GM21529 (cell line): ENCODE measurements around the gene TERT.

ENCODE experiments used
- ATAC-seq: cut with Tn5 transposase; IDR thresholded peaks from one replicate; pipeline ENCODE4 v1.9.1; 2021; ENCODE audit not compliant: unreplicated experiment

Gene TERT

DNA sequence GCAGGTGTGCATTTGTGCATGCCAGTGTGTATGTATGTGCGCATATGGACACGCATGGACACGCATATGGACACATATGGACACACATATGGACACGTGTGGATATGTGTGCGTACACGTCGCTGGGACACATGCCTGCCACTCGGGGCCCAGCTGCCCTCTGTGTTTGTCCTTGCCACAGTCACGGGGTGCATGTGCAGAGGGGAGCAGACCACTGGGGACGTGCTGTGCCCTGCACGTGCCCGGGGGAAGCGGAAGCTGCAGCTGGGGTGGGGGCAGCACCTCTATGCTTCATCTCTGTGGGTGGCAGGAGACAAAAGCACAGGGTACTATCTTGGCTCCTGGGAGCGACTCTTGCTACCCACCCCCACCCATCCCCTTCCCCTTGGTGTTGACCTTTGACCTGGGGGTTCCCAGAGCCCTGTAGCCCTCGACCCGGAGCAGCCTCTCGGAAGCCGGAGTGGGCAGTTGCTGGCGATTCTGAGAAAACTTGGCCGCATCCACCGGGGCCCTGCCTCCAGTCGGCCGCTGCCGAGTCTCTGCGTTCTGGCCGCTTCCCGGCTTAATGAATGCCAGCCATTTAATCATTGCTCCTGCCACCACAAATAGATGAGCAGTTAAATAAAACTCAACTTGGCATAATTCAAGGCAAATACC lies 72.1 kb downstream of the TERT start:
- no peak for ATAC-seq

DNA sequence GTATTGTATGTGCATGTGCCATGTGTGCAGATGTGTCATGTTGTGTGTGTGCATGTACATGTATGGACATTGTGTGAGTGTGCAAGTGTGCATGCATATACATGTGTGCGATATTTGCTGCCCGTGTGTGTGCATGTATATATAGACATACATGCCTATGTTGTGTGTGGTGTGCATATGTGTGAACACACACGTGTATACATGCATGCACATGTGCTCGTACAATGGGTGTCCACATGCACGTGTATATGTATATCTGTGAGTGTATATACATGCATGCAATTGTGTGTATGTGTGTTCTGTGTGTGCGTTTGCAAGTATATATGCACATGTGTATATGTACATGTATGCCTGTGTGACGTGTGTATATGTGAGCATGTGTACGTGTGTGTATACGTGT lies 72.7 kb downstream of the TERT start:
- no peak for ATAC-seq

DNA sequence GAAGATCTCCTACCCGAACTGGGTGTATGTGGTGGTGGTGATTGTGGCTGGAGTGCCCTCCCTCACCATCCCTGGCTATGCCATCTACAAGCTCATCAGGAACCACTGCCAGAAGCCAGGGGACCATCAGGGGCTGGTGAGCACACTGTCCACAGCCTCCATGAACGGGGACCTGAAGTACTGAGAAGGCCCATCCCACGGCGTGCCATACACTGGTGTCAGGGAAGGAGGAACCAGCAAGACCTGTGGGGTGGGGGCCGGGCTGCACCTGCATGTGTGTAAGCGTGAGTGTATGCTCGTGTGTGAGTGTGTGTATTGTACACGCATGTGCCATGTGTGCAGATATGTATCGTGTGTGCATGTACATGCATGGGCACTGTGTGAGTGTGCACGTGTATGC lies 73.1 kb downstream of the TERT start:
- no peak for ATAC-seq

DNA sequence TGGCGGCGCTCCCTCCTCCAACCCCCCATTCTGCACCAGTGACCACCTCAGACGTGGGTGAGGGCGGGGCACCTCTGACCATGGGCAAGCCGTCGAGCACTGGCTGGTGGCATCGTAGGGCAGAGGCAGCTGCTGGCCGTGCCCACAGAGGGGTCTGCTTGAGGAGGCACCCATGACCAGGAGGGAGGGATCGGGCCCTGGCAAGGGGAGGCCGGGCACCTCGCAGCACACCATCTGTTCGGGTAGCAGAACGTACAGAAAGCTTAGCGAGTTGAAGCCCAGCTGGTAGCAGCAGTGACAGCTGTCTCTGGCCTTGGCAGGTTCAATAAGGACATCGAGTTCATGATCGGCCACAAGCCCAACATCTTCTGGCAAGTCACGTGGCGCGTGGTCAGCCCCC lies 74.0 kb downstream of the TERT start:
- ATAC-seq, result no peak

GRCh38 chr5:1220351-1220750 lies 74.5 kb downstream of the TERT start:
- no peak for ATAC-seq

GRCh38 chr5:1219768-1220100 lies 75.1 kb downstream of the TERT start:
- ATAC-seq, result no peak

- ATAC-seq, result no peak
These were observed 75.6 kb downstream of the TERT start for GRCh38 chr5:1219098-1219767.

DNA sequence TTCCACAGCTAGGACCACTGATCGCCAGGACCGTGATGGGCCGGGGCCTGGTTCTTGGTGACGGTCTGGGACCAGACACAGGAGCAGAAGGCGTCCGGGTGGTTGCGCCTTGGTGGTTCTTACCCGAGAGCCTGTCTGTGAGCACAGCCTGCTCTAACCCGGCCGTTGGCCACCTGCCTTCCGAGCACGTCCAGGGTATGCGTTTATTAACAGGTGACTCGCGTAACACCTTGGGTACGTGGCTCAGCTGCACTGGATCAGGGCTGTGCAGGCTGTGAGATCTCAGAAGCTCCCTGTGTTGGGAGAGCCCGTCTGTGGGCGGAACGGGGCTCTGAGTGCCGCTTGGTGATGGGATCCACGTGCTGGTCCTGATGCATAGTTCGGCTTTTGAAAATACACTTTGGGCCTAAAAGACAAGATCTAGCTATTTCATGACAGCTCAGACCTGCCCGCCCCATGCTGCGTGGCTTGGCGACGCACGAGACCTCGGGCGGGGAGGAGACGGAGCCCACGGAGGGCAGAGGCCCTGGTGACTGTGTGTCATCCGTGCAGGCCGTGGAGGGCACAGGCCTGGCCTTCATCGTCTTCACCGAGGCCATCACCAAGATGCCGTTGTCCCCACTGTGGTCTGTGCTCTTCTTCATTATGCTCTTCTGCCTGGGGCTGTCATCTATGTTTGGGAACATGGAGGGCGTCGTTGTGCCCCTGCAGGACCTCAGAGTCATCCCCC lies 76.4 kb downstream of the TERT start:
- ATAC-seq, result no peak

- no peak for ATAC-seq
These were observed 77.2 kb downstream of the TERT start for GRCh38 chr5:1217596-1218206.

GRCh38 chr5:1216918-1217295 lies 78.0 kb downstream of the TERT start:
- ATAC-seq, result no peak

DNA sequence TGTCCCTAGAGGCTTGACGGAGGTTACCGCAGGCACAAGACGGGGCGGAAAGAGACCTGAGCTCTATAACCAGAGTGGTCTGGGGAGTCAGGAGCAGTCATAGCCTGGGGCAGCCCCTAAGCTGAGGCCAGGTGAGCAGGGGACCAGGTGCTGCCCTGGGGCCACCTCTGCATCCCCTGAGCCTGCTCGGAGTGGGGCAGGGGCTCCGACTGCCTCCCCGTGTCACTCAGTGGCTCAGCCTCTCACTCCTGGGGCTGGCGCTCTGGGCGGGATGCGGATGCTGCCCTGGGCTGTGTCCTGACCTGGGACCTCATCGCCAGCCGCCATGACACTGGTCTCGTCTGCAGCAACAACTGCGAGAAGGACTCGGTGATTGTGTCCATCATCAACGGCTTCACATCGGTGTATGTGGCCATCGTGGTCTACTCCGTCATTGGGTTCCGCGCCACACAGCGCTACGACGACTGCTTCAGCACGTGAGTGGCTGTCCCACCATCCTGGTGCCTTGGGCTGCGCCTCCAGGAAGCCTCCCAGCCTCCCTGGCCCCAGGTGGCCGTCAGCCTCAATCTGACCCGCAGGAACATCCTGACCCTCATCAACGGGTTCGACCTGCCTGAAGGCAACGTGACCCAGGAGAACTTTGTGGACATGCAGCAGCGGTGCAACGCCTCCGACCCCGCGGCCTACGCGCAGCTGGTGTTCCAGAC lies 78.5 kb downstream of the TERT start:
- ATAC-seq, result no peak

DNA sequence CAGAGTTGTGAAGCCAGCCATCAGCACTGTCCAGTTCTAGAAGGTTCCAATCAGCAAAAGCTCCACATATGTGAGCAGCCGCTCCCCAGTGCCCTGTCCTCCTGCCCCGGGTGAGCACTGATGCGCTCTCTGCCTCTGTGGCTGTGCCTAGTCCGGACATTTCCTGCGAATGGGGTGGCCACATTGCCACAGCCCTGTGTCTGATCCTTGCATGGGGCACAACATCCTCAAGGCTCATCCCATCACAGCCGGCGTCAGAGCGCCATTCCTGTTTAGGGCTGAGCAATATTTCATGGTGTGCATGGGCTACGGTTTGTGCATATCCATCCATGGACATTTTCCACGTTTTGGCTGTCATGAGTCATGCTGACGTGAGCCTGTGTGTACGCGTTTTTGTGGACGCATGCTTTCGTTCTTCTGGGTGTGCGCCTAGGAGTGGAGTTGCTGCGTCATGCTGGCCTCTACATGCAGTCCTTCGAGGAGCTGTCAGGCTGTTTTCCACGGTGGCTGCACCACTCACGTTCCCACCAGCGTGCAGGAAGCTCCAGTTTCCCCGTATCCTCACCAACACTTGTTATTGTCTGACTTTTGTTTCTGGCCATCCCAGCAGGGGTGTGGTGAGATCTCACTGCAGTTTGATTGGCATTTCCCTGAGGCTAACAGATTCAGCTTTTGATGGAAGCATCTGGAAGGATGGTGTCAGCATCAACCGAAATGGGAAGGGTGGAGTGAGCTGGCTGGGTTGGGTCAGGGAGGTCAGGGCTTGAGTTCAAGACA lies 79.4 kb downstream of the TERT start:
- no peak for ATAC-seq

- ATAC-seq, result no peak
These were observed 80.0 kb downstream of the TERT start for GRCh38 chr5:1214936-1215220.

DNA sequence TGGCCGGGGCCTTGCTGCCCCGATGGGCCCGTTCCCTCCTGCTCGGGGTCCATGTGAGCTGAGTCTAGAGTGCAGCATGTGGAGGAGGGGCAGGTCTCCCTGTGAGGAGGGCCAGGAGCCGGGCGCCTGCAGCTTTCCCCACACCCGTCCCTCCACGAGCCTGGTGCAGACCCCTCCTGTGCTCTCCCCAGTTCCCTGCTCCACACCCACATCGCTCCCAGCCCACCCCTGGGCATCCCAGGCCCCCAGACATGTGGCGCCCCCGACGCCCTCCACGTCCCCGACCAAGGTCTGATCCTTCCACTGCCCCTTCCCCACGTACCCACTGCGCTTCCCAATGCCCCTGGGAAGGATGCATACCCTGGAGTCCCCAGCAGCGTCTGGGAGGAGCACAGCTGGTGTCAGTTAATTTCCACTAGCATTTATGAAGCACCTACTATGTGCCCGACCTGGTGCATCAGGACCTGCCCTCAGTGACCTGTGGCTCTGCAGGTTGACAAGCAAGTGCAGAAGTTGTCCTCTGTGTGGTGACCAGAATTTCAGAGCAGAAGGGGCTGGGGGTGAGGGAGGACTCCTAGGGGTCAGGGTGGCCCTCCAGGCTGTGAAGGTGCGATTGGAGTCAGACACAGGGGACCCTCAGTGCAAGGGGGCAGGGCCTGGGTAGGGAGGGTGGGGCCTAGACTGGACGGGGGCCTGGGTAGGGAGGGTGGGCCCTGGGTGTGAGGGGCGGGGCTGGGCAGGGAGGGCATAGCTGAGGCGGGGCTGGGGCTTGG lies 80.5 kb downstream of the TERT start:
- ATAC-seq, result no peak

GRCh38 chr5:1213508-1214162 lies 81.2 kb downstream of the TERT start:
- no peak for ATAC-seq

DNA sequence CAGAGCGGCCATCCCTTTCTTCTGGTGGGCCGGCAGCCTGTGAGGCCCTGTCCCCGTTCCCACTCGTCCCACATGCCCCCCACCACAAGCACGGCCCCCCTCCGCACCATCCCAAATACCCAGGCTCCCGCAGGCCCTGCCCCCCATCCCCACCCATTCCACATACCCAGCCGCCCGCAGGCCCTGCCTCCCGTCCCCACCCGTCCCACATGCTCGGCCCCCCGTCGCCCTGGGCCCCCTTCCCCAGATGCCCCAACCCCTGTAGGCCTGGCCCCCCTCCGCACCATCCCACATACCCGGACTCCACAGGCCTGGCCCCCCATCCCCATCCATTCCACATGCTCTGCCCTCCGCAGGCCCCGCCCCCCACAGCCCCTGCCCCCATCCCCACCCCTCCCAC lies 82.0 kb downstream of the TERT start:
- ATAC-seq, result no peak

GRCh38 chr5:1212271-1212670 lies 82.6 kb downstream of the TERT start:
- ATAC-seq, result no peak

- ATAC-seq, result no peak
These were observed 83.2 kb downstream of the TERT start for GRCh38 chr5:1211701-1212100.

DNA sequence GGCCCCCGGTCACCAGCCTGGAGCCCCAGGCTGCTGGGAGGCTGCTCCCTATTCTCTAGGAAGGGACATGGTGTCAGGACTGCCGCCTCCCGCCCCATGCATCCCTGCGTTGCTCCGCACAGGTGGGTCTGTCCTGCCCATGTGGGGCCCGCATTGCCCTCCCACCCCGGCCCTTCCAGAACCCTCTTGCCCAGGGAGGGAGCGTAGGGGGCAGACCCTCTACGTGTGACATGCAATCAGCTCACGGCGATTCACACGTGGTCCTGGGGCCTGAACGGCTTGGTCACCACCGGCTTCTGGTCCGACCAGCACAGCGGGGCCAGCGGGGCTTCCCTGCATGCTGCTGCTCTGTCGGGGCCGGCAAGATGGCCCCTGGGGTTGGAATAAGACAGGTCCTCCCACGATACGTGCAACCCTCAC lies 84.0 kb downstream of the TERT start:
- no peak for ATAC-seq
